Stimulated activated effector memory CD8-positive, alpha-beta T cell treated with anti-CD3 and anti-CD28 coated beads, Interleukin-12 subunit alpha, Interleukin-12 subunit beta, amount 100 ng/mL, for 72 hours (primary cell): Measurements from ENCODE around the gene COMT.

ENCODE experiments used
- ATAC-seq: fragments of 150-1000 bp; cut with Tn5 transposase; 2 replicates; pipeline ENCODE4 v1.10.0; 2021
- DNase-seq, 2 donors: peaks; one replicate each; pipeline ENCODE4 v3.0.0; 2021 to 2022; ENCODE audit warnings: low spot score in 2 of 2
- H3K27ac Mint-ChIP-seq: one replicate; pipeline ENCODE4 v1.8.0; 2022; ENCODE audit warnings: mild to moderate bottlenecking, mixed read lengths
- H3K36me3 Mint-ChIP-seq: one replicate; pipeline ENCODE4 v1.8.0; 2022; ENCODE audit warnings: mild to moderate bottlenecking, mixed read lengths
- H3K4me1 Mint-ChIP-seq: one replicate; pipeline ENCODE4 v1.8.0; 2022; ENCODE audit warnings: mixed read lengths
- H3K4me3 Mint-ChIP-seq: one replicate; pipeline ENCODE4 v1.8.0; 2022; ENCODE audit warnings: mild to moderate bottlenecking, mixed read lengths
- H3K9me3 Mint-ChIP-seq: one replicate; pipeline ENCODE4 v1.8.0; 2022; ENCODE audit warnings: mixed read lengths

Gene COMT

GRCh38 chr22:20009582-20010306, 68.2 kb downstream of the COMT start:
- Mint-ChIP-seq H3K9me3 (no peaks in the 10 kb centered on the region), H3K36me3 (no peaks in the 10 kb centered on the region), H3K4me3 (no peak overlapping the region), H3K27ac (no peak overlapping the region), H3K4me1 (peaks cover 2% of the 10 kb centered on the region)
- ATAC-seq (no peak), DNase-seq (no peak)

GRCh38 chr22:20010307-20011122, 68.9 kb downstream of the COMT start:
- no peak overlapping the region for H3K27ac Mint-ChIP-seq
- peaks cover 10% of the 10 kb centered on the region for H3K4me1 Mint-ChIP-seq
- H3K9me3 Mint-ChIP-seq = no peaks in the 10 kb centered on the region

DNA sequence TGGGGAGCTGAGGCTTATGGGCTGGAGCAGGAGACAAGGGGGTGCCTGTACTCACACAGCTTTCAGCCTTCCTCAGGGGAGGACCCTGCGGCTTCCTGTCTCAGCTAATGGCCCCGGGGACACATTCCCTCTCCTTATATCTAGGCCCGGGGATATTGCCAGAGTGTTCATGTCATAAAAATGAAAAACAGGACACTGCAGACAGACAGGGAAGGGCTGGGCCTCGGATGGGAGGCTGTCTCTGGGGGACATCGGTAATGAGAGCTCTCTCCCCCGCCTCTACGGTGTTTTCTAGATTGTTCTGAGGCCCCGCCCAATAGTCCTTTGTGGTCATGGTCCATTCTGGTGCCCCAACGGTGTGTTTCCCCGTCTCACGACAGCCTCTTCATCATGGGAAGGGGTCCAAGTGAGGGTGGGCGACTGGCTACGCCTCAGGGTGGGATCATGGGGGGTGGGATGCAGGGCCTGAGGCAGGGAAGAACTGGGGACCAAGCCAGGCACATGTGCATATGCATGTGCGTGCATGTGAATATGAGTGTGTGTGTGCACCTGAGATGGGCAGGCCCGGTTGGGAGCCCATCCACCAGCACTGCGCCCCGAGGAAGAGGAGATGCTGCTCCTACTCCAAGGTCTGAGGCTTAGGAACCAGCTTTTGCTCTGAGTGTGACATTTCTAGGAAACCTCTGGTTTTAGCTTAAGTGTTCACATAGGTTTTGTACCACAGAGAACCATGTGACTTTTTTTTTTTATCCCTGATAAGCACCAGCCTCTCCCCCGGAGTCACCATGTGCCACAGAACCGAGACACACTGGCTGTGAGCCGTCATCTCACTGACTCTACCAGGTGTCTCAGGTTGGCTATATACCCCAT, 69.8 kb downstream of the COMT start:
- DNase-seq (no peak), ATAC-seq (no peak)
- Mint-ChIP-seq H3K36me3 (no peaks in the 10 kb centered on the region), H3K4me1 (peaks cover 10% of the 10 kb centered on the region), H3K4me3 (no peak overlapping the region), H3K27ac (no peak overlapping the region), H3K9me3 (no peaks in the 10 kb centered on the region)

More at GRCh38 chr22:20010307-20011122, 68.9 kb downstream of the COMT start:
- DNase-seq = no peak
- Mint-ChIP-seq H3K36me3 (no peaks in the 10 kb centered on the region), H3K4me3 (no peak overlapping the region)
- no peak for ATAC-seq

DNA sequence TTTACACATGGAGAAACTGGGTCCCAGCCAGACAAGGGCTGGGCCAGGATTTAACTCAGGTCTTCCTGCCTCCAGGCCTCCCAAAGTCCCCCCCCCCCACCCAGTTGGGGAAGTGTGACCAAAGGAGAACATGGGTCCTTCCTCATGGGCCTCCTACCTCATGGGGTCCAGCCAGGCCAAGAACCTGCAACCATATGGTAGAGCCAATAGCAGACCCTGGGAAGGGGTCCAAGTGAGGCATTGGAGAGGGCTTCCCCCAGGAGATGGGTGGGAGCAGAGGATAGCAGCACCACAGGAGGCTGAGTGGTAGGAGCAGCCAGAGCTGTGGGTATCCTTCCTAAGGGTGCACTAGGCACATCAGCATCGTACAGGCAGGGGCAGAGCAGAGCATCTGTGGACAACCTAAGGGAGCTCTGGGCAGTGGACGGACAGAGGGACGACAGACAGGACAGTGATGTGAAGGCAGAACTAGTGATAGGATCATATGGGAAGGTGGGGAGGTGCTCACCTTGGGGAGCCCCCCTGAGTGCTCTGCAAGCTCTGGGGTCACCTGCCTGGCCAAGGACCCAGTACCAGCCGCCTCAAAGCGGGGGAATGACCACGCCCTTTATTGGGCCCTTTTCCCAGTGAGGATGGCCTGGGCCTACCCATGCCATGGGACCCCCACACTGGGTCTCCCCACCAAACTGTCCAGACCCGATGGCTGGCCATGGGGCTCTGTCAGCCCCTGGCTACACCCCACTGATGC, 70.6 kb downstream of the COMT start:
- no peak for DNase-seq
- no peak overlapping the region for H3K27ac Mint-ChIP-seq

GRCh38 chr22:20012741-20013331, 71.3 kb downstream of the COMT start:
- Mint-ChIP-seq H3K9me3 (no peaks in the 10 kb centered on the region), H3K4me3 (no peak overlapping the region), H3K27ac (no peak overlapping the region), H3K36me3 (no peaks in the 10 kb centered on the region), H3K4me1 (peaks cover 17% of the 10 kb centered on the region)
- ATAC-seq (no peak), DNase-seq (no peak)

More for the DNA sequence above, 70.6 kb downstream of the COMT start:
- no peak for ATAC-seq
- Mint-ChIP-seq H3K4me1 (peaks cover 10% of the 10 kb centered on the region), H3K4me3 (no peak overlapping the region), H3K36me3 (no peaks in the 10 kb centered on the region), H3K9me3 (no peaks in the 10 kb centered on the region)

DNA sequence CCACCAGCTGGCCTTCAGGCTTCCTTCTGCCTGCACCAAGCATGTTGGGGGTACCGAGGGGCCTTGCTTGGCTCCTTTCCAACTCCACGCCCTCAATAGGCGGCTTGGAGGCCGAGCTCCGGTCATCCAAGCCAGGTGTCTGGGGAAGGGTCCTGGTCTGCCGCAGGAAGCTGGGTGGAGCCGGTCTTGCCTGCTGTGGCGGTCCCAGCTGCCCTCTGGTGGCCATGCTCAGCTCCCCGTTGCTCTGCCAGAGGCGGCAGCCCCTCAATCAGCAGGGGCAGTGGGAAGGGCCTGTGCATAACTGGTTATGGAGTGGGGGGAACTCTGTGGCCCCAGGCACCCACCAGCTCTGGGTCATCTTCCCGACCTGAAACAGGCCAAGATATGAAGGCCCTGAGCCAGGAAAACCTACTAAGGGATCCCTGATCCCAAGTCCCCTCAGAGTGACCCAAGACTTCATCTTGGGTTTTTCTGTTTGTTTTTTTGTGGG, 71.9 kb downstream of the COMT start:
- Mint-ChIP-seq H3K36me3 (no peaks in the 10 kb centered on the region), H3K27ac (no peak overlapping the region), H3K4me3 (no peak overlapping the region), H3K4me1 (peaks cover 19% of the 10 kb centered on the region), H3K9me3 (no peaks in the 10 kb centered on the region)
- no peak for ATAC-seq
- no peak for DNase-seq

- no peak for ATAC-seq
- H3K4me3 Mint-ChIP-seq = peak overlapping the region; percentile 50
Measured at GRCh38 chr22:20014526-20015186, 73.1 kb downstream of the COMT start.

DNA sequence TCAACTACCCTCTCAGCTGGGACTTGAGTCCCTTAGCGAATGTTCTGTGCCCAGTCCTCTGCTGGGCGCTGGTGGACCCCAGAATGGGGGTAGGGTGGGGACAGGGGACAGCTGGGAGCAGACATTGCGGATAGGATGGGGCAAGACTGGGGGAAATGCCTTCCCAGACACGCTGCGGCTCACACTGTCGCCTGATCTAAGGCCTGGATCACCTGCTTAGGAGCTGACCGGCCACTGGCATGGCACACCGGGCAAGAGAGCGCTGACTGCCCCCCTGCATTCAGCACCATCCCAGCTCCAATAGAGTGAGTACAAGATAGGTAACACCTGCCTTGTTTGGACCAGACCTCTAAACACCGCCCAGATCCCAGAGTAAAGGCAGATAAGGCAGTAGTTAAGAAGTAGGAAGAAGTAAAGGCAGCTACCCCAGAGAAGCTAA, 73.6 kb downstream of the COMT start:
- H3K4me3 Mint-ChIP-seq = peak overlapping the region; percentile 50
- H3K4me1 Mint-ChIP-seq = peaks cover 21% of the 10 kb centered on the region
- no peaks in the 10 kb centered on the region for H3K36me3 Mint-ChIP-seq
- H3K9me3 Mint-ChIP-seq = no peaks in the 10 kb centered on the region
- ATAC-seq (no peak), DNase-seq (no peak)
- H3K27ac Mint-ChIP-seq = no peak overlapping the region

More at GRCh38 chr22:20014526-20015186, 73.1 kb downstream of the COMT start:
- H3K27ac Mint-ChIP-seq = peak overlapping the region; percentile 37
- peaks cover 19% of the 10 kb centered on the region for H3K4me1 Mint-ChIP-seq
- no peaks in the 10 kb centered on the region for H3K9me3 Mint-ChIP-seq
- no peaks in the 10 kb centered on the region for H3K36me3 Mint-ChIP-seq
- DNase-seq = no peak

DNA sequence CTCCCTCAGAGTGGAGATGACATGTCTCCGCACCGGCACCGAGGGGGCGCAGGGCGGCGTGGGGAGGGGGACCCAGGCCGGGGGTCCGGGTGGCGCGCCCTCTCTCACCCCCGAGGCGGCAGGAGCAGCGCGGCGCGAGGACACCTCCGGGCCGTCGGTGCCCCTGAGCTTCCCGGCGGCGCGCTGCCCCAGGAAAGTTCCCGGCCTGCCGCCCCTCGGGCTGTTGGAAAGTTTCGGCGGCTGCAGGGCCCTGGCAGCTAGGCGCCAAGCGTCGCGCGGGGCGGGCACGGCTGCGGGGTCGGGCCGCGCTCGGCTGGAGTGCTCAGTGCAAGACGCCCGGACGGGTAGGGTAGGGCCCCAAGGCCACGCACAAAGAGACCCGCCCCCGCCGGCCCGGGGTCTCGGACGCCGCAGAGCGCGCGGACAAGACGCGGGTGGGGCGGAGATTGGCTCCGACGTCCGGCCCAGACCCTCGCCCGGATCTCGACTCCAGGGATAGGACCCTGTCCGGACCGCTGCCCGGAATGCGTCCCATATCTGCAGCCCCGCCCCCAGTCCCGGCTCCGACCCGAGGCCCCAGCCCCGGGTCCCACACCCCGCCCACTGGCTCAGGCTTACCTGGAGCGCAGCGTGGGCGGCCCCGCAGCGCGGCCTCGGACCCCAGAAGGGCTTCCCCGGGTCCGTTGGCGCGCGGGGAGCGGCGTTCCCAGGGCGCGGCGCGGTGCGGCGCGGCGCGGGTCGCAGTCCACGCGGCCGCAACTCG, 74.6 kb downstream of the COMT start:
- no peak overlapping the region for H3K27ac Mint-ChIP-seq
- ATAC-seq = peak; percentile 19
- no peaks in the 10 kb centered on the region for H3K36me3 Mint-ChIP-seq
- no peaks in the 10 kb centered on the region for H3K9me3 Mint-ChIP-seq
- peaks cover 26% of the 10 kb centered on the region for H3K4me1 Mint-ChIP-seq
- H3K4me3 Mint-ChIP-seq = peak overlapping the region; percentile 78
- DNase-seq = no peak

GRCh38 chr22:20016734-20017621, 75.4 kb downstream of the COMT start, which contains the start of gene ARVCF:
Gene ARVCF, minus strand, starts transcription at chr22:20016823. Its CDS starts 26,029 bp downstream, at chr22:19990794.
- Mint-ChIP-seq H3K36me3 (peaks cover 6% of the 10 kb centered on the region), H3K27ac (peak within 1 kb of the TSS; percentile 63), H3K9me3 (no peaks in the 10 kb centered on the region), H3K4me1 (peaks cover 34% of the 10 kb centered on the region), H3K4me3 (peak within 1 kb of the TSS; percentile 78)
- ATAC-seq = peak; percentile 76
- DNase-seq = peak; percentile 96 to 98

DNA sequence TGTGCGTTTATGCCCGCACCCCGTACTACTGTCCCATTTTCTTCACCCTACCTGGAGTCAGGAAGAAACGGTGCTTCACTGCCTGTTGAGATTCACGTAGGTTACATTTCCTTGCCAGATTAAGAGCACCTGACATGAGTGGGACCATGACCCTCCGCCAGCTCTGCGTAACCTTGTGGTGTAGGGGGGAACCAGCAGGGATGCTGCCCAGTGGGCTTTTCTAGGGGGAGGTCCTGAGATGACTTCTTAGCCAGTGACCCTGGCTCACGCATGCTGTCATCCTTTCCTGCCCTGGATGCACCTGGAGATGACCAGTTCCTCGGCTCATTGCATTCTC, 76.0 kb downstream of the COMT start:
- Mint-ChIP-seq H3K9me3 (no peaks in the 10 kb centered on the region), H3K27ac (peak overlapping the region; percentile 63), H3K36me3 (peaks cover 7% of the 10 kb centered on the region), H3K4me3 (peak overlapping the region; percentile 78), H3K4me1 (peaks cover 40% of the 10 kb centered on the region)
- no peak for ATAC-seq
- no peak for DNase-seq

GRCh38 chr22:20018001-20018400, 76.4 kb downstream of the COMT start:
- no peak for ATAC-seq
- no peak for DNase-seq
- peak overlapping the region; percentile 78 for H3K4me3 Mint-ChIP-seq
- peaks cover 7% of the 10 kb centered on the region for H3K36me3 Mint-ChIP-seq
- H3K9me3 Mint-ChIP-seq = no peaks in the 10 kb centered on the region
- H3K27ac Mint-ChIP-seq = no peak overlapping the region
- H3K4me1 Mint-ChIP-seq = peaks cover 43% of the 10 kb centered on the region
